AG04449 (cell line): Measurements from ENCODE around the gene FANCC.
"Not testable (repeated sequence)": the region's sequence is repeated elsewhere in the genome, so short reads cannot be mapped to it uniquely, and the experiment has no call there.

Experiments
- CTCF ChIA-PET: fragments of 350-600 bp; formaldehyde crosslinking; extraction: SDS; loops from one replicate; lab custom pipeline; 2021; ENCODE audit warnings: antibody characterized with exemption; lab: Yijun Ruan, JAX
- POLR2A ChIA-PET: fragments of 400-600, 350-600 bp; formaldehyde crosslinking; extraction: SDS; loops from one replicate; lab custom pipeline; 2020; ENCODE audit warnings: antibody characterized with exemption, inconsistent platforms; lab: Yijun Ruan, JAX
- DNase-seq: peaks from one replicate; pipeline ENCODE4 v3.0.0-alpha.2; 2010; ENCODE audit warnings: low read depth, low spot score
- H3K4me3 ChIP-seq: 2 replicates; pipeline ENCODE4 v1.5.1; 2011; ENCODE audit warnings: low read depth, mild to moderate bottlenecking, control low read depth, low read length
- TF ChIP-seq, protein P1 (sequence below): IDR thresholded peaks from one replicate; pipeline ENCODE4 v1.5.1; 2011; ENCODE audit warnings: mild to moderate bottlenecking, moderate library complexity, low read length, control low read depth, inconsistent platforms; ENCODE audit not compliant: insufficient read depth; ENCODE audit errors: missing control alignments

The FANCC gene

DNA sequence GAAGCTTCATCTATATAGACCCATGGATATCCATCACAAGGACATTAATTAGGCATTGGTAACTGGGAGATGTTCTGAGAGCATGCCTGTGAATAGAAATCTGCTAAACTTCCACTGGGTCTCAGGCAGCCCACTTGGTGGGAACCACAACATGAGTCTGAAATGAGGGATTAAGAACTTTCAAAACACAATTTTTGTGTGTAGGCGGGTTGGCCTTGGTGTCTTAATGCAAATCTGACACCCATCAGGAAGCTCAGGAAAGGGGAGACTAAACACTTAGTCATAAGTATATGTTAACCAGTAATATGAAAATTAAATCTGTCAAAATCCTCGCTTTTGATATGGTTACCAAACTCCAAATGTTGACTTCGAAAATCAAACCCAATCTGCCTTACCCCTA is 113.2 kb downstream of the FANCC start:
- no peak for DNase-seq
- ChIA-PET POLR2A (no interaction called here), CTCF (interaction anchor here (1.2 to 1.6 kb wide), 2 partner anchors 36 to 37 kb away, joined by 4 read pairs; no protein-coding TSS in a partner anchor)
- no peak overlapping the region for H3K4me3 ChIP-seq
- TF ChIP-seq, protein P1, sequence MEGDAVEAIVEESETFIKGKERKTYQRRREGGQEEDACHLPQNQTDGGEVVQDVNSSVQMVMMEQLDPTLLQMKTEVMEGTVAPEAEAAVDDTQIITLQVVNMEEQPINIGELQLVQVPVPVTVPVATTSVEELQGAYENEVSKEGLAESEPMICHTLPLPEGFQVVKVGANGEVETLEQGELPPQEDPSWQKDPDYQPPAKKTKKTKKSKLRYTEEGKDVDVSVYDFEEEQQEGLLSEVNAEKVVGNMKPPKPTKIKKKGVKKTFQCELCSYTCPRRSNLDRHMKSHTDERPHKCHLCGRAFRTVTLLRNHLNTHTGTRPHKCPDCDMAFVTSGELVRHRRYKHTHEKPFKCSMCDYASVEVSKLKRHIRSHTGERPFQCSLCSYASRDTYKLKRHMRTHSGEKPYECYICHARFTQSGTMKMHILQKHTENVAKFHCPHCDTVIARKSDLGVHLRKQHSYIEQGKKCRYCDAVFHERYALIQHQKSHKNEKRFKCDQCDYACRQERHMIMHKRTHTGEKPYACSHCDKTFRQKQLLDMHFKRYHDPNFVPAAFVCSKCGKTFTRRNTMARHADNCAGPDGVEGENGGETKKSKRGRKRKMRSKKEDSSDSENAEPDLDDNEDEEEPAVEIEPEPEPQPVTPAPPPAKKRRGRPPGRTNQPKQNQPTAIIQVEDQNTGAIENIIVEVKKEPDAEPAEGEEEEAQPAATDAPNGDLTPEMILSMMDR = no peak

DNA sequence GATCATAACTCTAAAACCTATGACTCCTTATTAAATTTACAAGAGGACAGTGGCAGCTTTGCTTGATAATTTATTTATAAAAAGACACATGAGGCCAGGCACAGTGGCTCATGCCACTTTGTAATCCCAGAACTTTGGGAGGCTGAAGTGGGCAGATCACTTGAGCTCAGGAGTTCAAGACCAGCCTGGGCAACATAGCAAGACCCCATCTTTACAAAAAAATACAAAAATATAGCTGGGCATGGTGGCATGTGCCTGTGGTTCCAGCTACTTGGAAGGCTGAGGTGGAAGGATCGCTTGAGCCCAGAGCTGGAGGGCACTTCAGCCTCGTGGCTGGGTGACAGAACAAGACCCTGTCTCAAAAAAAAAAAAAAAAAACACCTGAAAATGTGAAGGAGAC is 114.5 kb downstream of the FANCC start:
- POLR2A ChIA-PET = not testable (repeated sequence)
- CTCF ChIA-PET = interaction anchor here (1.2 to 1.6 kb wide), 2 partner anchors 35 to 36 kb away, joined by 4 read pairs; no protein-coding TSS in a partner anchor

DNA sequence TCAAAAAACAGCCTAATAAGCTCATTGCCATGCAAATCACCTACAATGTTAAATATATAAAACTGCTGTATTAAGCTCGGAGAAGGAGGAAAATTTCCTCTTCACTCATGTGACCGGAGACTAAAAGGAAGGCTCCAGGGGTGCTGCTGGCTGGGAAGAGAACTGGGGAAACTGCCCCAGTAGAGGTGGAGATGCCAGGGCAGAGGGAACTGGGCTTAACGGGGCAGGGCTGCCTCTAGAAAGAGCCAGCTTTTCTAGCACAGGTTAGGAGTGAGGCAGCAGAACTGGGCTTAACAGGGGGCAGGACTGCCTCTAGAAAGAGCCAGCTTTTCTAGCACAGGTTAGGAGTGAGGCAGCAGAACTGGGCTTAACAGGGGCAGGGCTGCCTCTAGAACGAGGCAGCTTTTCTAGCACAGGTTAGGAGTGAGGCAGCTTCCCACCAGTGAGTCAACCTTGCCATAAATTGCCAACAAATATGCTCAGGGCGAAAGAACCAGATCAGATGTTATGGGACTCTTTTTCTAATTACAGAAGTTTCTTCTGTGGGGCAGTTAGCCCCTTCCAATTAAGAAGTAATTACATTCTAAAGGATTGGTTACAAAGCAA is 115.3 kb downstream of the FANCC start:
- H3K4me3 ChIP-seq = no peak overlapping the region
- POLR2A ChIA-PET = interaction anchor here (0.6 to 0.7 kb wide), 2 partner anchors 22 to 307 kb away, joined by 3 to 5 read pairs; no protein-coding TSS in a partner anchor
- CTCF ChIA-PET = interaction anchor here (1.0 kb wide), 1 partner anchor 34 kb away, joined by 3 read pairs; no protein-coding TSS in a partner anchor
- DNase-seq = no peak
- TF ChIP-seq, protein P1 = no peak

More for the DNA sequence above, 114.5 kb downstream of the FANCC start:
- DNase-seq, H3K4me3 ChIP-seq: not testable (repeated sequence)

GRCh38 chr9:95201206-95201605 is 116.3 kb downstream of the FANCC start:
- TF ChIP-seq, protein P1 = no peak
- ChIA-PET CTCF (interaction anchor here (1.0 kb wide), 1 partner anchor 33 kb away, joined by 3 read pairs; no protein-coding TSS in a partner anchor), POLR2A (no interaction called here)
- DNase-seq = no peak
- H3K4me3 ChIP-seq = no peak overlapping the region

DNA sequence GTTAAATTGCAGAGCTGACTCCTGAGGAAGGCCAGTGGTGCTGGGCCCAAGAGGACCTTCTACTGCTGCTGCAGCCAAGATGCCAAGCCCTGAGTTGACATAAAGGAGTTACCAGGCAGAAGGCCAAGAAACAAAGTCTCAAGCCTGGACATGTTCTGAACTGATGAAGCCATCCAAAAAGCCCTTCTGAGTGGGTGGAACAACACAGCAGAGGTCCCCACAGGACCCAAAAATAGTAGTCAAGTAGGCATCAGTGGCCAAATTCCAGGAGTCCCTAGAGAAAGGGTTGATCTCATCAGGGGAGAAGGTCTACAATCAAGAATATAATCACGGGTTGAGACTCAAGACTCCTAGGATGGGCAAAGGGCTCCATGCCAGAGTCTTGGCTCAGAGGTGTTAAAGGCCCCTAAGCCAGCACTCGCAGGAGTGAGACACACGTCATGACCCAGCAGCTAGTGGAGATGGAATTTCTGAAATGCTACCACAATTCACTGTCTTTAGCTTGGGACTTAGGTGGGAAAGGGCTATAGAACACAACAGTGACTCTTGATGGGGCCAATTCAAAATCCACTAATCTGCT is 119.7 kb downstream of the FANCC start:
- H3K4me3 ChIP-seq = no peak overlapping the region
- DNase-seq = peak; percentile 57
- TF ChIP-seq, protein P1 = no peak
- ChIA-PET CTCF (interaction anchor here (1.2 to 2.2 kb wide), 4 partner anchors 13 to 1020 kb away, joined by 3 to 6 read pairs (median 4); no protein-coding TSS in a partner anchor), POLR2A (no interaction called here)

DNA sequence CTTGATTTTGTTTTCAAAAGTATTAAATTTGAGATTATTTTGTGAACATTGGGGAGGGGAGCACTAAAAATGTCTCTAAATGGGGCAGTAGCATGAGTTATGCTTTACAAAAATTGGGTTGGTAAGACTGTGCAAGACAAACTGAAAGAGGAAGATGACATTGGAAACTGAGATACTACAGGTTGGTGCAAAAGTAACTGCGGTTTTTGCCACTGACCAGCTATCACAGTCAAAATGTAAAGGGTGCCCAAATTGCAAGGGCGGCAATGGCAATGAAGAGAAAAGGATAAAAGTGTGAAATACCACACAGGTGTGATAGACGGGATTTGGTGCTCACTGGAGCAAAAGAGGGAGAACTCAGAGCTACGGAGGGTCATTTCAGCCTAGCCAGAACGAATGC is 124.0 kb downstream of the FANCC start:
- TF ChIP-seq, protein P1 = no peak
- no peak for DNase-seq
- ChIA-PET CTCF (interaction anchor here (1.2 kb wide), 1 partner anchor 15 kb away, joined by 3 read pairs; no protein-coding TSS in a partner anchor), POLR2A (no interaction called here)
- no peak overlapping the region for H3K4me3 ChIP-seq
